GM18511 (cell line): ENCODE results near the gene USP7.
"Not testable (repeated sequence)": the region's sequence is repeated elsewhere in the genome, so short reads cannot be mapped to it uniquely, and the experiment has no call there.

Source experiments
- ATAC-seq: cut with Tn5 transposase; IDR thresholded peaks from one replicate; pipeline ENCODE4 v1.9.1; 2021; ENCODE audit warnings: mild to moderate bottlenecking, moderate library complexity; ENCODE audit not compliant: unreplicated experiment

Gene USP7

DNA sequence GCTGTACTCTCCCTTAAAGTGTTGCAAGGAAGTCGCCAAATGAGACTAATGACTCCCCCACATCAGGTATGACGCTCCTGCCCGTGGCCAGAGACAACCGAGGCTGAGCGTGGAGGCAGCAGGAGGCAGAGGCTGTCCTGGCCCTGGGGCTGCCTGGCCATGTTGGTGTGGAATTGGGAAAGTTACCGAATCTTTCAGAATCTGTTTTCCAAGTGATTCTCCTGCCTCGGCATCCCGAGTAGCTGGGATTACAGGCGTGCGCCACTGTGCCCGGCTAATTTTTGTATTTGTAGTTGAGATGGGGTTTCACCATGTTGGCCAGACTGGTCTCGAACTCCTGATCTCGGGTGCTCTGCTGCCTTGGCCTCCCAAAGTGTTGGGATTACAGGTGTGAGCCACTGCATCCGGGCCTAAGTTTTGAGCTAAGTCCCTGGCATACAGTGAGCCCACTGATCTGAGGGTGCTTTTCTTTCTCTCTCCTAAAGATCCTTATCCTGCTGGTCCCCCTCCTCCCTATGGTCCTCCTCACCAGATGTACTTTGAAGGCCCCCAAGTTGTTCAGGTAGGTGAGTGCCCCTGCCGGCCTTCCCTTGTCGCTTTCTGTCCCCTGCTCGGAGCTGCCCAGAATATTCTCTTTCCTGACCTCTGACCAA, 80.9 kb downstream of the USP7 start:
- no peak for ATAC-seq

DNA sequence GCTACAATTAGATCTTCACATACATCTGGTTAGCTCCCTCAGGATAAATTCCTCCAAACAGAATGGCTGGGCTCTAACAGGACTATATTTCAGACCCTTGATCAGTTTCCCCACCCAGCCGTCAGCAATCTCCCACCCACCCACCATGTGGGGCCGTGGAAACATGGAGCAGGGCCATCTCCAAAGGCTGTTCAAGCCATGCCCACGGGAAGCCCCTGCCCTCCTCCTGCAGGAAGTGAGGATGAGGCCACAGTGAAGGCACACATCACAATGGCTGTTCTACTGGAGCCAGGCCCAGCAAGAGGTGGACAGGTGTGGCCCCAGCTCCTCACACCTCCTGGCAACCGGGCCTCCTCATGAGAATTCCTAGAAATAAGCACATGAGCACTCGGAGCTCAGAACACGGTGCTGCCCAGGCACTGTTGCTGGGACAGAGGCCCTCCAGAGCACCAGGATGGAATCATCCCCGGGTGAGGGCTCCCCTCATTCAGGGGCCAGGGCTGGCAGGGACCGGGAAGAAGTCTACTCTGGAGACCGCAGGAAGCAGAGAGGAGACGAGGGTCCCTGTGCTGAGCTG, 81.6 kb downstream of the USP7 start, which contains the start of gene LITAFD:
Gene LITAFD (plus strand): TSS at position 311 of the 577 bp plus-strand sequence. CDS start 2,005 bp downstream, outside the sequence.
- ATAC-seq, result no peak

DNA sequence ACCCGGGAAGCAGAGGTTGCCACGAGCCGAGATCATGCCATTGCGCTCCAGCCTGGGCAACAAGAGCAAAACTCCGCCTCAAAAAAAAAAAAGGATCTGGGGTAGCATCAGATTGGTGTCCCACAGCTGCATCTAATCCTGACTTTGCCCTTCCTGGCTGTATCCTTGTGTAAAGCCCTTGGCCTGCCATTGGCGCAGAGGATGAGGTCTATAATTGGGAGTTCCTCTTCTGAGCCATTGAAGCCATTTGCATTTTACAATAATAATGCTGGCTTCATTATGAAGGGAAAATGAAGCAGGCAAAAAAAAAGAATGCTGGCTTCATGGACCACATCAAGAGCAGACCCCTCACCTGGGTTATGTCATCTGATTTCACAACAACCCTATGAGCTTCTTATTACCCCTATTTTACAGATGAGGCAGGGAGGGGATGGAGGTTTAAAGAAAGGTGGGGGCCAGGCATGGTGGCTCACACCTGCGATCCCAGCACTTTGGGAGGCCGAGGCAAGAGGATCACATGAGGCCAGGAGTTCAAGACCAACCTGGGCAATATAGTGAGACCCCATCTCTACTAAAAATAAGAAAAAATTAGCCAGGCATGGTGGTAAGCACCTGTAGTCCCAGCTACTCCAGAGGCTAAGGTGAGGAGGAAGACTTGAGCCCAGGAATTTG, 82.7 kb downstream of the USP7 start:
- ATAC-seq, result no peak

DNA sequence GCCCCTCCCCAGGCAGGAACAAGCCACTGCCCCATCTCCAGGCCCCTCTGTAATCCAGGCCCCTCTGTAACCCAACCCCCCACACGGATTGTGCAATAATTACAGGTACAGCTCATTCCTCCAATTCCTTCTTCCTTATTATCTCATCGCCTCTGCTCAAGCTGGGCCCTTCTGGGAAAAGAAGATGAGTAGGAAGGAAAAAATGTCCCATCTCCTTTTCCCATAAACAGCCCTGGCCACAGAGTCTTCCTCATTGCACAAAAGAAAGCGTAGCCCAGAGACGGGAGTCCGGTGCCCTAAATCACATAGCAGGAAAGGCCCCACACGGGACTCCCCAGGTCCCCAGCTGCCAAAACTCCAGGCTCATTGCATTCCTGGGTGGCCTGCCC, 85.2 kb downstream of the USP7 start:
- no peak for ATAC-seq

DNA sequence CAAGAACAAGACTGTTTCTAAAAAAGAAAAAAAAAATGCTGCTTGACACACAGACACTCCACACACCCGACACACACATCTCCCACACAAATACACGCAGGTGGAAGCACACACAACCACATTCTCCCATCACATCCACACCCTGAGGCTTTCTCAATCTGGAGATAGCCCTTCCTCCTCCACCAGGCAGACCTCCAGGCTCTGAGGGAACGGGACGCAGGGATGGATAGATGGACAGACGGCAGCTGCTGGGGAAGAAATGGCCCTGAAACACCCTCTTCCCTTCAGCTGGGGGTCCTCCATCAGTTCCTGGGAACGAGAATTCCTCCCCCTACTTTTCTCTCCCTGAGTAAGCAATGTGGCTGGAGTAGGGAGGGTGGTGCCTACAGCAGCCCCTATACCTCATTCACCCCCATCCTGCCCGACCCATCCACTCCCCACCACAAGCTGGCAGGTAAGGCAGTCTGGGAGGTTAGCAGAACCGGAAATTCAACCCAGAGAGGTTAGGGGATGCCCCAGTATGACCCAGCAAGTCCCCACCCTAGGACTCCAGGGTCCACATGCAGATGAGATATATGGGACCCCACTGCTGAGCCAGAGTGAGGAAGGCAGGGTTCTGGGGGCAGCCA, 85.7 kb downstream of the USP7 start:
- no peak for ATAC-seq

DNA sequence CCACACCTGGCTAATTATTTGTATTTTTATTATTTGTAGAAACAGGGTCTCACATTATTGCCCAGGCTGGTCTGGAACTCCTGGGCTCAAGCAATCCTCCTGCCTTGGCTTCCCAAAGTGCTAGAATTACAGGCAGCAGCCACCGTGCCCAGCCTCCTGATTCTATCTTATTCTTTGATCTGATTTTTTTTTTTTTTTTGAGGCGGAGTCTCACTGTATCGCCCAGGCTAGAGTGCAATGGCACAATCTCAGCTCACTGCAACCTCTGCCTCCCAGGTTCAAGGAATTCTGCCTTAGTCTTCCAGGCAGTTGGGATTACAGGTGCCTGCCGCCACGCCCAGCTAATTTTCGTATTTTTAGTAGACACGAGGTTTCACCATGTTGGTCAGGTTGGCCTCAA, 88.4 kb downstream of the USP7 start:
- ATAC-seq, result not testable (repeated sequence)

DNA sequence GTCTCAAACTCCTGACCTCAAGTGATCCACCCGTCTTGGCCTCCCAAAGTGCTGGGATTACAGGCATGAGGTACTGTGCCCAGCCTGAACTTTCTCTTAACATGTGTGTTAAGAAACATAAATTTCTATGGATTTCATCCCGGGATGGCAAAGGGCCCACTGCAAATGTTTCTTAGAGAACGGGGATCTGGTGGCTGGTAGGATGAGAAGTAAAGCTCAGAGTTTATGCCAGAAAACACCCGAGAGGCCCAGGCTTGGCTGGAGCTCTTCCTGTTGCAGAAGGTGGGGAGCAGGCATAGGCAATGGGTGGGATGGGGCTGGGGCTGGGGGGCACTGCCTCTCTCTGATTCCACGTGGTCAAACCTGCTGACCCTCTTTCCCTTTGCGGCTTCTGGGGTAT, 89.3 kb downstream of the USP7 start:
- no peak for ATAC-seq

DNA sequence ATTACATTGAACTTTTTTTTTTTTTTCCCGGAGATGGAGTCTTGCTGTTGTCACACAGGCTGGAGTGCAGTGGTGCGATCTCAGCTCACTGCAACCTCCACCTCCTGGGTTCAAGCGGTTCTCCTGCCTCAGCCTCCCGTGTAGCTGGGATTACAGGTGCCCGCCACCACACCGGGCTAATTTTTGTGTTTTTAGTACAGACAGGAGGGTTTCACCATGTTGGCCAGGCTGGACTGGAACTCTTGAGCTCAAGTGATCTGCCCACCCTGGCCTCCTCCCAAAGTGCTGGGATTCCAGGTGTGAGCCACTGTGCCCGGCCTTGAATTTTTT, 89.9 kb downstream of the USP7 start:
- ATAC-seq, result not testable (repeated sequence)

DNA sequence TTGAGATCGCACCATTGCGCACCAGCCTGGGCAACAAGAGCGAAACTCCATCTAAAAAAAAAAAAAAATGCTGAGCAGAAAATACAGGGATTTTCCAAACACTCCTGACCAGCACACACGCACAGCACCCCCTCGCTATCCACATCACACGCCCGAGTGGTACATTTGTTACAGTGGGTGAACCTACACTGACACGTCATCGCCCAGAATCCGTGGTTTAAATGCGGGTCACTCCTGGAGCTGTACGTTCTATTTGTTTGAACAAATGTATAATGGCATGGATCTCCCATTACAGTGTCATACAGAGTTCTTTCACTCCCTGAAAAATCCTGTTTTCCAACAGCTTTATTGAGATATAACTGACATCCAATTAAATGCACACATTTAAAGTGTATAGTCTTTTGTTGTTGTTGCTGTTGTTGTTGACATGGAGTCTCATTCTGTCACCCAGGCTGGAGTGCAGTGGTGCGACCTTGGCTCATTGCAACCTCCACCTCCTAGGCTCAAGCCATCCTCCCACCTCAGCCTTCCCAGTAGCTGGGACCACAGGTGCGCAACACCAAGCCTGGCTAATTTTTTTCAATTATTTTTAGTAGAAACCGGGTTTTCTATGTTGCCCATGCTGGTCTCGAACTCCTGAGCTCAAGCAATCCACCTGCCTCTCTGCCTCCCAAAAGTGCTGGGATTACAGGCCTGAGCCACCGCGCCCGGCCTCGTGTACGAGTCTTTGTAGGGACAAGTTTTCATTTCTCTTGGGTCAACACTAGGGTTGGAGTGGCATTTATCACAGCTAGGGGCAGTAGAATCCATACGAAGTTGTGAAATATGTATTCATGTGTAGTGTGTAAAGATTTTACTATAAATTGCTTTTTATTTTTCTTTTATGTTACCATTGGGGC, 90.5 kb downstream of the USP7 start:
- no peak for ATAC-seq

DNA sequence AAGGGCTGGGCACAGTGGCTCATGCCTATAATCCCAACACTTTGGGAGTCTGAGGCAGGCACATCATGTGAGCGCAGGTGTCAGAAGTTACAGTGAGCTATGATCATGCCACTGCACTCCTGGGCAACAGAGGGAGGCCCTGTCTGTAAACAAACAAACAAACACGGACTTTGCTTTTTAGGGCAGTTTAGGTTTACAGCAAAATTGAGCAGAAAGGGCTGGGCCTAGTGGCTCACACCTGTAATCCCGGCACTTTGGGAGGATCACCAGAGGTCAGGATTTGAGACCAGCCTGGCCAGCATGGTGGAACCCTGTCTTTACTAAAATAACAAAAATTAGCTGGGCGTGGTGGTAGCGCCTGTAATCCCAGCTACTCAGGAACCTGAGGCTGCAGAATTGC, 91.6 kb downstream of the USP7 start:
- no peak for ATAC-seq

DNA sequence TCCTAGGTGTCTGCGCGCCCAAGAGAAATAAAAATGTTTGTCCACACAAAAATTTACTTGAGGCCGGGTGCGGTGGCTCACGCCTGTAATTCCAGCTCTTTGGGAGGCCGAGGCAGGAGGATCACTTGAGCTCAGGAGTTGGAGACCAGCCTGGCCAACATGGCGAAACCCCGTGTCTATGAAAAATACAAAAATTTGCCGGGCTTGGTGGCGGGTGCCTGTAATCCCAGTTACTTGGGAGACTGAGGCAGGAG, 93.8 kb downstream of the USP7 start:
- ATAC-seq, result not testable (repeated sequence)

DNA sequence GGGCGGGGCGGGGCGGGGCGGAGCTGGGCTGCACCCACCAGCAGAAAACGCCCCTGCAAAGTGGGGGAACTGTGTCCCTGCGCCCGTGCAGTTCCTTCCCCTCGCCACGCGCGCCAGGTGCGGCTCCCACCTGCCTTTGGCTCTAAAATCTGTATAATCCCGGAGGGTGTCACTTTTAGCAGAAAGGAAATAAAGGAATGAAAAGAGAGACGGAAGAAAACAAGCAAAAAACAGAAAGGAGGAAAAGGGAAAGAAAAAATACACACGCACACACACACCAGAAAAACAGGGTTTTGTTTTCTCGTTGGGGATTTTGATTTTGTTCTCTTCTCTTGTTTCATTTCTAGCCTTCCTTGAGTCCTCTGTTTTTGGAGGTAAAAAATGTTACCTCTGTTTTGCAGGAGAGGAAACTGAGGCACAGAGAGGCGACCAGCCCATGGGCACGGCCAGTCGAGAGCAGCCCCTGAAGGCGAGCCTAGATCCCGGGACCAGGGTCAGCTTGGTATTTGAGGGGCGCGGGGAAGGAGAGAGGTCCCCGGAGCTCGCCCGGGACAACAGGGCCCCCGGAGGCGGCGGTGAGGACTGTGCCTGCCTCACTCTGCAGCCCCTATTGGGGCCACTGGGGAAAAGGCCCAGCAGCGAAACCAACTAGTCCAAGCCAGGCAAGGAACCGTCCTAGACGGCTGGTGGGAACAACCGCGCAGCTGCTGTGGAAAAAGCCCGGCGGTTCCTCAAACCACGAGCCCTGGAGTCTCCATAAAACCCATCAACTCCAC, 94.3 kb downstream of the USP7 start:
- ATAC-seq, result no peak

DNA sequence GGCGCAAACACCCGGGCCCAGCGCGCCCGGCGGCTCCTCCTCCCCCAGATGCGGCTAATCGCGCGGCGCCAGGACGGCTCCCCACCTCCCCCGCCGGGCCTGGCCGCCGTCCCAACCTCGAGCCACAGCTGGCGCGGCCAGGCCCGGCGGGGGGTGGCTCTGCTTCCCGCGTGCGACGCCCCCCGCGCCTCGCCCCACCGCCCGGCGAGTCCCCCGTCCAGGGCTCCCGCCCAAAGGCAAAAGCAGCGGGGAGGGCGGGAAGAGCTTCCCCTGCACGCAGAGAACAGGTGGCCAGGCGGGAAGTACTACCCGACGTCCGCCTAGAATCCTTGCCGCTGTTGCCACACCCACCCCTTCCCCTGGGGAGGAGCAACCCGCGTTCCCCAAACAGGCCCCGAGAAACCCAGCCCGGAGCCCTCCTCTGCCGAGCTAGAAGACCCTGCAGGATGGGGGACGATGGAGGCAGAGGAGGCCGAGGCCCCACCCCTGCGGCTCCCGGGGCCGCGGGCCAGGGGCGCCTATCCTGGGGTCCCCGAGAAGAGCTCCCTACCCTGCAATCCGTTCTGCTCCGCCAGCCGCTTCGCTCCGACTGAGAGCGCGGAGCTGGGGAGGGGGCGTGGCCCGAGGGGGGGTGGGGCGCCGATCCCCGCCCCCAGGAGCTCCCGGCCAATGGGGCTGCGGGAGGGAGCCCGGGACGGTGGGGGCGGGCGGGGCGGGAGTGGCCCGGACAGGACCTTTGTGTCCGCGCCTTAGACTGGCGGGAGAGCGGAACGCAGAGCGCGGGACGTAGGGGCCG, 95.1 kb downstream of the USP7 start, which contains the start of gene CARHSP1:
Gene CARHSP1 (minus strand): TSS at position 591 of the 796 bp plus-strand sequence. CDS start 9,678 bp downstream, outside the sequence.
- ATAC-seq, result peak; percentile 77

DNA sequence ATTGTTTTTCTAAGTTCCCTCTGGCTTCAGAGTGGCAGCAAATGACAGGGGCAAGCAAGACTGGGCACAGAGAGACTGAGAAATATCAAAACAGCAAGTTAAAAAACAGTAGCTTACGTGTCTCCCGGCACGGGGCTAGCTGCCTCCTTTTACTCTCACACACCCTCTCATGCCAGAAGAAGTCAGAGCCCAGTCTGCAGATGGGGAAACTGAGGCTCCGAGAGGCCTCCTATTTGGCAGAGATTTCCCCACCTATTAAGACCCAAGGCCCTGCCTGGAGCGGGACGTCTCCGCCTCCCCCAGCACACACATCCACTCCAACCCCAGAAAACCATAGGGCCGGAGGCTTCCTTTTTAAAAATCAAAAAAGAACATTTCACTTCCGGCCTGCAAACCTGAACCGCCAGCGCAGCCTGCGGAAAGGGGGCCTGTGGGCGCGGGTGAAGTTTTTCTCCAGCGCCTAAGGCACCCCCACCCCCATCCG, 95.7 kb downstream of the USP7 start:
- no peak for ATAC-seq

DNA sequence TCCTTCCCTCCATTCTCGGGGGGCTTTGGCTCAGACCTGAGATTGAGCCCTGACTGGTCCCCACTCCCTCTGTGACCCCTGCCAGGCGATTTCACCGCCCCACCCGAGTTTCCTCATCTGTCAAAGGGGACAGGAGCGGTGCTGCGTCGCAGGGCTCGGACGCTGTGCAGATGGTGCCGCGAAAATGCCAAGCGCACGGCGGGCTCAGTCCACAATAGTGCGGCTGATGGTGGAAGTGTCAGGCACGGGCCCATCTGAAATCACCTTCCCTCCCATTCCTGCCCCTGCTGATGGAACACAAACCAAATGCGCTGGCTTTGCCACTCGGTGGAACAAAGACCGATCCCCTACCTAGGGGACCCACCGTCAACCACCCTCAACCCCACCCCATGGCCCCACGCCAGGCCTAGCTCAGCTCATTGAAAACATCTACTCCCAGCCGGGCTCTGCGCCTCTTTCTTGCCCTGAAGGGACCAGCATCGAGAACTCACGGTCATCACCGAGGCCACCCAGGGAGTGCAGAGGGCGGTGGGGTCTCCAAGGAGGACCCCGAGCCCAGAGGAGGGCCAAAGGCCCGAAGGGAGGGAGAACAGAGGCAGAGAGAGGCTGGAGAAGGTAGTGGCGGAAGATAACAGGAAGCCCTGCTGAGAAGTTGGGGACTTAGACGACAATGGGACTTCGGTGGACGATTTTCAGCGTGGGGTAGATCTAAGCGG, 96.3 kb downstream of the USP7 start:
- no peak for ATAC-seq

DNA sequence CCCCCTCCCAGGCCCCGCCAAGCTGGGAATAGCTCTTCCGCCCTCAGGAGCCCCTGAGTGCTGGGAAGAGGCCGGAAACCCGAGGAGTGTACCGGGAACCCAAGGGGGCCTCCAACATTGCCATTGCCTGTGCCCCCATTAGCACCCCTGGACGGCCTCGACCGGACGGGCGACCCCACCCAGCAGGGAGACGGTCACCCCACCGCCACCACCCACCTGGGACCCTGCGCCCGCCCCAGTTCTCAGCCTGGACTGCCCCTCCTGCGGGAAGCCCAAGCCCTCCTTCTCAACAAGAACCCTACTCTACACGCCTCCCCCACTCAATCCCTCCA, 96.9 kb downstream of the USP7 start:
- ATAC-seq, result no peak

DNA sequence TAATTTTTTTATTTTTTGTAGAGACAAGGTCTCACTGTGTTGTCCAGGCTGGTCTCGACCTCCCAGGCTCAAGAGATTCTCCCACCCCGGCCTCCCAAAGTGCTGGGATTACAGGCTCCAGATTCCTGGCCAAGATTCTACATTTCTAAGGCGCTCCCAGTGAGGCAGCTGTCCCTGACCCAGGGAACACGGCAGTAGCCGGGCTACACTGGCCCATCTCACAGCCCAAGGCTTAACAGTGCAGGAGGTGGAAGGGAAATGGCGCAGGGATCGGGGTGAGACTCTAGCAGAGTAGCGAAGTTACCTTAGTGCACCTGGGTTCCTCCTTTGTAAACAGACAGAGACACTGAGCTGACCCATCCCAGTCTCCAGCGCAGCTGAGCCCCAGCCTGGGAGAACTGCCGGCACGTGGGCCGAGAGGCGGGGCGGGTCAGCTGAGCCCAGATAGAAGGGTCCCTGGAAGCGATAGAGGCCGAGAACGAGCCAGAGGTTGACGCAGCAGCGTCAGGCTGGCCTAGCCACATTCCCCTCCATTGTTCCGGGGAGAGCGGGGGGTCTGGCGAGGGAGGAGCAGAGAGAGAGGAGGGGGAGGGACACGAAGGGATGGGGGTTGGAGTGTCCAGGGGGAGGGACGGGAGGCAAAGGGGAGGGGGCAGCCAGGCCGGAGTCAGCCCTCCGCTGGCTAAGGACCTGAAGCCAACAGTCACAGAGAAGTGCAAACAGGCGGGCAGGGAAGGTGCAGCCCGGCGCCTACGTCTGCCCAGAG, 97.4 kb downstream of the USP7 start:
- ATAC-seq, result no peak
